Measurements from ENCODE around the gene ADORA3.

The ADORA3 gene

DNA sequence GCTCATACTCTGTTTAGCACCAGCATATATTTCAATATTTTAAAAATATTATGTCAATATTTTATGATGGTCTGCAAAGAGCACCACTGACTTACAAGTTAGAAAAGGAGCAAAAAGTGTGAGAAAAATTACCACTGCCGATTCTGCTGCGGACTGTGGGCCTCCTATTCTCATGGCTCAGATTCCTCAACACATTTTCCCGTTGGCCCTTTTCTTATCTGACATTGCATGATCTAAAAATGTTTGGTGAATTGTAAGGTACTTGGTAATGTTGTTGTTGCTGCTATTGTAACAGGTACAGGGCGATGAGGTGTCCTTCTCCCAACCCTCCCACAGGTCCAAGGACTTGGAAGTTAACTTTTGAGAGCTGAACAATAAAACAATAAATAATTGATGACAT lies 28.9 kb downstream of the ADORA3 start:
- DNase-seq (ENCODE audit: low spot score), result no peak

DNA sequence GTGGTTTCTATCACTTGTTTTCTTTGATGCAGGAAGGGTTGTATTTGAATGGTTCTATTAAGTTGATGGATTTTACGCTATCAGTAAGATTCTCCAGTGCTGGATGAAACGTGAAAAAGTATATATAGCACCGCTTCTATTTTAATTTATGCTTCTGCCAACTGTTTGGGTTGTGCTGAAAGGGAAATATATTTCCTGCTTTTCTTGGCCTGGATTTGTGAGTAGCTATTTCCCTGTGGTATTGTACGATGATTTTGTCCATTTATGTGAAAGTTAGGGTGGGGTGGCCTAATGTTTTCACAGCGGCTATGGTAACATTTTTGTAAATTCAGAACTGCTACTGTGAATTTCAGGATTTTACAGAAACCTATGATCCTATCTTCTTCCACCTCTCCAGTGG lies 29.3 kb downstream of the ADORA3 start:
- no peak for DNase-seq (ENCODE audit: low spot score)

DNA sequence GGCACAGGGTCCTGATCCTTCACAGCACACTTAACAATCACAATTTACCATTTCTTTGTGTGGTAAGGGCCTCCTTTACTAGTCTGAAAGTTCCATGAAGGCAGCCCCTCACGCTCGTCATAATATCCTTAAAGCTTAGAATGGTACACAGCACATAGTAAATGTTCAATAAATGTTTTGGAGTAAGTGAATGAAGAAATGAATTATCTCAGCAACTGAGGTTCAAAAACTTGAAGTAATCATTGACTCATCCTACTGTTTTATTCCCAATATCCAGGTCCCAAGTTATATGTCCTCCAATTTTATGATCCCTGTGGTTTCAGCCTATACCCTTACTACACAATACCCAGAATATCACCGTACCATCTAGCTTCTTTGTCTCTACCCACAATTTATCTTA lies 31.9 kb downstream of the ADORA3 start:
- no peak for DNase-seq (ENCODE audit: low spot score)

DNA sequence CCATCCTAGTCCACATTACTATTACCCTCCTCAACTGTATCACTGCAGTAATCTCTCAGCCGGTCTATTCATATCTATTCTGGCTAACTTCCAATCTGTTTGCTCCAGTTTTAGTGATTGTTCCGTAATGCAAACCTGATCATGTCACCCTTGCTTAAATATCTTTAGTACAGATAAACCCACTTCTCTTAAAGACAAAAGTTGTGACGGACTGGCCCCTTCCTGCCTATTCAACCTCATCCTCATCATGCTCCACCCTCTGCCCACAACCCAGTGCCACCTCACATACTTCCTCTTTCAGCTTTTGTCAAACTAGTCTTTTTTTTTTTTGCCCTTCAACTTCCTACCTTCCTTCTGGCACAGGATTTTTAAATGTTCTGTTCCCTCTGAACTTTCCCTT lies 32.4 kb downstream of the ADORA3 start:
- peak; percentile 54 for DNase-seq (ENCODE audit: low spot score)

DNA sequence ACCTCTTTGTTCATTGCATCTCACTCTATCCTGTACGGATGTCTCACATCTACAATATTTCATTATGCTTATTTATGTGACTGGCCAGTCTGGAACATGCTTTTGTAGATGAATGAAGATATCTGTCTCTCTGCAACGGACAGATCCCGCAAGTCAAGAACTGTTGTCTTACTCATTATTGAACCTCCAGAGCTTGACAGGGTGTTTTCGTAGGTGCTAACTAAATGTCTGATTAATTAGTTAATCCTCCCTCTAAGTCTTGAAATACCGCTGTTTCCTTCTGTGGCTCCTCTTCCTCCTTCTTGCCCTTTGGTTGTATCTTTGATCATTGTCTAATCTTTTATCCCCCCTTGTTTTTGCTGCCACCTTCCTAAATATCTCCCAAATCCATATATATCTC lies 32.8 kb downstream of the ADORA3 start:
- DNase-seq (ENCODE audit: low spot score), result no peak

DNA sequence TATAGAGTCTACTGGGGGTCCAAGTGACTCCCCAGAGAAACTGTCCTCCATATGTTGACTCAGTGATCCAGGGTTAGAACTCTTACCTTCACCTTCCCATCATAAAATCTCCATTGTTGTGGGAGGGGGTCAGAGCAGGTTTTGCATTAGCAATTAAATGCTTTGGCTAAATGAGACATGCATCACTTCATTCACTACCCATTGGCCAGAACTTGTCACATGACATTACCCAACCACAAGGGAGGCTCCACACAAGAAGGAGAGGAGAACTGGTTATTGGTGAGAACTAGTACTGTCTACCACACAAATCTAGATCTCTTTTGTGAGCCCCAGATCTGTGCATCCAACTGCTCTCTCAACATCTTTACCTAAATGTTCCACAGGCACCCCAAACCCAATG lies 33.9 kb downstream of the ADORA3 start:
- DNase-seq (ENCODE audit: low spot score), result no peak

DNA sequence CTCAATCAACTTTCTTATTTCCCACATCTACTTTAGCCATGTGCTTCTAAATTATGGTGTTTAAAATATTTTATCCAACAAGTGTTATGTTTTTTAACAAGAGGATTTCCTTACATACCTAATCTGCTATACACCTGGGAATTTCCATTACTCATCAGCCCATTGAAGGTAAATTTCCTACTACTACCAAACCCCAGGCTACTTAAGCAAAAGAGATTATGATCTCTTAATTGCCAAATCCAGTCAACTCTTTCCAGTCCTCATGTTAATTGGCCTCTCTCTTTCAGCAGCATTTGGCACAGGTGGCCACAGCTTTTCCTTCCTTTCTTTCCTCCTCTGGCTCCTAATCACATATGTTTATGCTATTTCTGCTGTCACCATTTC lies 34.7 kb downstream of the ADORA3 start:
- DNase-seq (ENCODE audit: low spot score), result no peak

DNA sequence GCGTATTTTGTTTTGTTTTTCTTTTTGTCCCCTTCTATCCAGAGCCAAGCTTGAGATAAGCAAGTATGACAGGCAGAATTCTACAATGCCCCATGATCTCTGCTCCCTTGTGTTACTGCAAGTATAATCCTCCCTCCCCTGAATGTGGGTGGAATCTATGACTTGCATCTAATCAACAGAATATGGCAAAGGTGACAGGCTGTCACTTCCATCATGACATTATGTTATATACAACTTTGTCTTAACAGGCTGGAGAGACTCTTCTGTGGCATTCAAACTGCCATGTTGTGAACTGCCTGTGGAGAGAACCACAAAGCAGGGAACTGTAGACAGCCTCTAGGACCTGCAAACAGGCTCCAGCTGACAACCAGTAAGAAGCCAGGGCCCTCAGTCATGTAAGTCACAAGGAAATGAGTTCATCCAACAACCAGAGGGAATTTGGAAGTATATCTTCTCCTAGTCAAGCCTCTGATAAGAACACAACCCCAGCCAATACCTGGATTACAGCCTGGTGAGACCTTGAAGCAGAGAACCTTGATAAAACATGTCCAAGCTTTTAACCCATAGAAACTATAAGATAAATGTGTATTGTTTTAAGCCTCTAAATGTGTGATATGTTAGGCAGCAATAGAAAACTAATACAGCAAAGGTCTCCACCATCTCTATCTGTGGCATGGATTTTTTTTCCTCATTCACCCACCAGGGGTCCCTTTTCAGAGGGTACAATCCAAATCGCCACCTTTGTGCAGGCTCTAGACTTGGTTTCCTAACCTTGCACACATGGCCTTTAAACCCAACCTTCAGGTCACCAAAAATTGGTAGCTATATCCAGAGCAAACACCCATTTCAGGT lies 35.3 kb downstream of the ADORA3 start:
- DNase-seq (ENCODE audit: low spot score), result no peak

DNA sequence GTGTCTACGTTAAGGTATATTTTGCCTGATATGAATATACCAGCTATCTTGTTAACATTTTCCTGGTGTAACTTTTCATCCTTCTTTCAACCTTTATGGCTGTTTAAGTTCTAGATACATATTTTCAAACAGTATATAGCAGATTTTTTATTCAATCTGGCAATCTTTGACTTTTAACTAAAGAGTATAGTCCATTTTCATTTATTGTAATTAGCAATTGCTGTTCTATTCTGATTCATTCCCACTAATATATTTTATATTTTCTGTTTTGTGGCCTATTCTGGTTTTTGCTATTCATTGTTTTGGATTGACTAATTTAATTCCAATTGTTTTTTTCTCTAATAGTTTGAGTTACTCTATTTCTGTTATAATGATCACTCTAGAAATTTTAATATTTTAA lies 37.0 kb downstream of the ADORA3 start:
- DNase-seq (ENCODE audit: low spot score), result no peak

DNA sequence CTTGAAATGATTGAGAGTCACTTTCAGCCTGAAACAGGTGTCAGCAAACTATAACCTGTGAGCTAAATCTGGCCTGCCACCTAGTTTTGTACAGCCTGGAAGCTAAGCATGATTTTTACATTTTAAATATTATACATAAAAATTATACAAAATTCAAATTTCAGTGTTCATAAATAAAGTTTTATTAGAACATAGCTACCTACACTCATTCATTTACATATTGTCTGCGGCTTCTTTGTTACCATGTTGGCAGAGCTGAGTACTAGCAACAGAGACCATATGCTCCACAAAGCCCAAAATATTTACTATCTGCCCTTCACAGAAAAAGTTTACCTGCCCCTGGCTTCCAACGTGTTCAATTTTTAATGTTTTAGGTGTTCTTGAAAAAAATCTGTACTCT lies 37.7 kb downstream of the ADORA3 start:
- DNase-seq (ENCODE audit: low spot score), result no peak

DNA sequence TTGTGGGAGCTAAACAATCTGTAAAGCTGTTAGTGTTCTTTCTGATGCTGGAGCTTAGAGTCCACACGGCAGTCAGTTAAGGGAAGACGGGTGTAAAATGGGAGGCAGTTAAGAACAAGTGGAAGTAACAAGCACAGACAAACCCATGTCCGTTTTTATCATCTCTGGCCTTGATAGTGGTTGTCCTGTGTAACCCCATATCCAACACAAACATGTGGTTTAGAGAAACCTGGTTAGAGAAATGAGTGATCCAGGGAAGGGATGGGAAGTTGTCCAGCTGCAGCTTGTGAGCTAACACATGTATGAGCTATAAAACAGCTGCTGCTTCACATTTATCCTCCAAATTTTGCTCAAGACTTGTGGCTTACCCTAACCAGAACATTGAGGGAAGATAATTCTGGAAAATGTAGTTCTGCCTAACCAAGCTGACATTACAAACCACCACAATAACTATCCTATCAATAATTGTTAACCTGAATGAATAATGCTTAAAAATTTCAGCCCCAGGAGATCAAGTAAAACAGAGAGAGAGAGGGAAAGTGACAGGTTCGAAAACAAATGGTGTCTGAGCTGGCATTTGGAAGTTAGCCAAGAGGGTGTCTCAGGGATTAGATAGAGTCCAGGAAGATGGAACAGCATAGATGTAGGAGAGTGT lies 40.3 kb downstream of the ADORA3 start:
- no peak for DNase-seq (ENCODE audit: low spot score)

DNA sequence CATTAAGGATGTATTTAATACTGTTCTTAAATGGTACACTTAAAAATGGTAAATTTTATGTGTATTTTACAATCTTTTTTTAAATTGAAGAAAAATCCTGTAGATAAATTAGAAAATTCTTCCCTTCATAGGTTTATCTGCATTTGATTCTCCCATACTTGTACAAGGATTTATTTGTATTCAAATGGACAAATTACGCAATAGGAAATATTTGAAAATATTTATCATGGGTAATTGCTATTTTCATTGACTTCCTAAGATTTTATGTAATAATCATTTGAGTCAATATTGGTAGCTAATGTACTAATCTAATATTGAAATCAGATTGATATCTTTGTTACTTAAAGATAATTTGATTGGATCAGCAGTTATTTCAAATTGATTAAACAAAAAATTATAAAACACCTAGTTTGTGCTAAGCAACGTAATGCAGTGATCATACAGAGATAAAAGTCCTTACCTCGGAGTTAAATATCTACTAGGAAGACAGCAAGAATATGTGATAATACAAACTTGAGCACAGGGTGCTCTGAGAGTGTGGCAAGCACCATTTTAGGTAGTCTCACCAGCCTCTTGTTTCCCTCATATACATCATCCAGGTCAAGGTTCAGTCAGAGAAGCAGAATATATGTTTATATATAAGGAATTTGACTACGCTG lies 40.9 kb downstream of the ADORA3 start:
- DNase-seq (ENCODE audit: low spot score), result no peak

DNA sequence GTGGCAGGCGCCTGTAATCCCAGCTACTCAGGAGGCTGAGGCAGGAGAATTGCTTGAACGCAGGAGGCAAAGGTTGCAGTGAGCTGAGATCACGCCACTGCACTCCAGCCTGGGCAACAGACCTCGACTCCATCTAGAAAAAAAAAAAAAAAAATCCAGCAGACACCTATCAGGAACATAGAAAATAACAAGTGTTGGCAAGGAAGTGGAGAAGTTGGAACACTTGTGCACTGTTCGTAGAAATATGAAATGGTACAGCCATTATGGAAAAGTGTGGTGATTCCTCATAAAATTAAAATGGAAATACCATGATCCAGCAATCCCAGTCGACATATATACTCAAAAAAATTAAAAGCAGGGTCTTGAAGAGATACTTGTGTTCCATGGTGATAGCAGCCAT lies 41.7 kb downstream of the ADORA3 start:
- DNase-seq (ENCODE audit: low spot score), result no peak

DNA sequence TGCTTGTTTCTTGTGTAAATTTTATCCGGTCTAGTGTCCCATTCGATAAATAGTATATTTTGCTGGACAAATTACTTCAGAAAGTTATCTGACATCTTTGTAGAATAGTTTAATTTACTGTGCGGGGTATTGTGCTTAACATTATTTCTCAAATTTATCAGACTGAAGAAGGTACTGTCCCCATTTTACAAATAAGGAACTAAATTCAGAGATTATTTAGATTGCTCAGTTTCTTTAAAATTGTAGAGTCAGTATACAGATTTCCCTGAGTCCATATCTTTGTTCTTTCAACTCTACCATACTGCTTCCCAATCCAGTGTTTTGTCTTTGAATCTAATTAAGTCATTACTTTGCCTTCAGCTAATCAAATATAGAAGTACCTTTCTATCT lies 47.8 kb downstream of the ADORA3 start:
- no peak for DNase-seq (ENCODE audit: low spot score)

DNA sequence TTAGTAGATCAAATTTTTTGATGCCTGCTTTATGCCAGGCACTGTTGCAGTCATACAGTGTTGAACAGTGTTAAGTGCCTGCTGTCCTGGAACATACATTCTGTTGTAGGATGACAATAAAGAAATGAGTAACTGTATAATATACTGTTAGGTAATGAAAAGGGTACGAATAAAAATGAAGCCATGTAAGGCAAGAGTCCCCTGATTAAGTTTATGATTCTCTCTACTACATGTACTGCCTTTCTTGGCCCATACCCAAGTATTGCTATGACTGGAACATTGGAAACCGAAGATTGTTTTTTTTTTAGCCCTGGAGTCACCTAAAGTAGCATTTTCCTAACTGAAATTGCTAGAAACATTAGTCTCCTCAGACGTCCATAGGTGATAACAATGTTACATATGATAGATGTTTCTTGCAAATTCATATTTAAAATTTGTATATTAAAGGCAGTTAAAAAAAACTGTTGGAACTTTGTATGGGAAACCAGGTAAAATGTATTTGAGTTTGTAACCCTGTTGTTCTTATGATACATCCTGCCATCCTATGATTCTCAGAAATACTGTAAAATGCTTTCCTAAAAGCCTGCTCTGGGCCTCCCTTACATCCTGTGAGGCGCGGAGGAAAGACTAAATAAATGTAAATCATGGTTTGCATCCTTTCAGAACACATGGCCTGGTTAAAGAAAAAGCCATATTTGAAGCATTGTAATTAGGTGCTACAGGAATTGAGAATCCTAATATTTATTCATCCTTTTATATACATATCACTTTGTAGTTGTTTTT lies 48.4 kb downstream of the ADORA3 start:
- DNase-seq (ENCODE audit: low spot score), result no peak

DNA sequence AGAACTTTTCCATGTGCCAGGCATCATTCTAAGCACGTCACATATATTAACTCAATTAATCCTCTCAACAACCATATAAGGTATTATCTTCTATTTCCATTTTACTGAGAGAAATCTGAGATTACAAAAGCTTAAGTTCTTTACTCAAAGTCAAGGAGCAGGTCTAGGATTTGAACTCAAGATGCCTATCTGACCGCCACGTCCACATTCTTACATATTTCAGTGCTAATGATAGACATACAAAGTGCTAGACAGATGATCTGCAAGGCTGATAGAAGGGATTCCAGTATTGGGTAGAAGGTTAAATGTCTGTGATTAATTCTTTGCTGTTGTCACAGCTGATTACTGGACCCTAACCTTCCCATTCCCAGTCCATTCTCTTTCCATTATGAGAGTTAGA lies 49.7 kb downstream of the ADORA3 start:
- DNase-seq (ENCODE audit: low spot score), result no peak

DNA sequence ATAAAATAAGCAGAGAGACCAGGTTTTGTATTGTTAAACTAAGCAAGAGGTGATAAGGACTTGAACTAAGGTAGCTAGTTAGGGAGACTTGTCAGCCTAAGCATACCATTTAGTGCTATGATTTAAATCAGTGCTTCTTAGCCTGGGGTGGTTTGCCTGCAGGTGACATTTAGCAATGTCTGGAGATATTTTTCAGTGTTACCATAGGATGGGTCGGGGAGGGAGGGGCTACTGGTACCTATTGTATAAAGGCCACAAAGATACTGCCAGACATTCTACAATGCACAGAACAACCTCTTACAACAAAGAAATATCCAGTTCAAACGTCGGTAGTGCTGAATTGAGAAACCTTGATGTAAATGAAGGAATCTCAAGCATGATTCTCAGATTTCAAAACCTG lies 50.9 kb downstream of the ADORA3 start:
- no peak for DNase-seq (ENCODE audit: low spot score)

DNA sequence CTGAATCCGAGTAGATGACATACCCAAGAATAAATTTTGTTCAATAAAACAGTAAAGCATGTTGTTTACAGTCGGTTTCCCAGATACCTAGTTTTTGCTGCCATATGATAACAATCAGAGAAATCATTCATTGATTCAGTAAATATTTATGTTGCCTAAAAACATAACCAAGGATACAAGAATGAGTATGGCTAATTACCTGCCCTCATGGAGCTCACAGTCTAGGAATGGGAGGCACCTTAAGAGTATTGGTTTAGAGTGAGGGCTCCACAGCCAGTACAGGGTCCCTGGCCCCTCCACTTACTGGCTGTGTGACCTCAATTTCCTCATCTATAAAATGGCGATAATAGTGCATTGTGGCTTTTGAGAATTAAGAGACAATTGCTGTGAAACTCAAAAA lies 53.2 kb downstream of the ADORA3 start:
- DNase-seq (ENCODE audit: low spot score), result no peak

DNA sequence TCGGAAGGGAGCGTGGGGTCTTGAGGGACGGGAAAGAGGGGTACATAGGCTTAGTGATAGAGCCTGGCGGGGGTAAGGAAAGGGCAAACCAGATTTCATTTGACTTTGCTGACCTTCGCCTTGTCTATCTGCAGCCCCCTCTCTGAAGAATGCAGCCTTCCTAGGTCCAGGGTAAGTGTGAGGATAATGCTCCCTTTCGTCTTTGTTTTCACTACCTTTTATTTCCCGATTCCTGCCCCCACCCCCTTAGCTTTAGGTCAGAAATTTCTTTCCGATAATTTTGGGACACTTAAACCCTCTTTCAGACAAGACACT lies 53.8 kb downstream of the ADORA3 start:
- DNase-seq (ENCODE audit: low spot score), result no peak

All from germinal center (tissue), 1 donor.